HG03520 (cell line): ENCODE results near the gene KCNE1.
"Not testable (repeated sequence)": the region's sequence is repeated elsewhere in the genome, so short reads cannot be mapped to it uniquely, and the experiment has no call there.

ENCODE experiments used
- ATAC-seq: cut with Tn5 transposase; IDR thresholded peaks from one replicate; pipeline ENCODE4 v1.9.1; 2021; ENCODE audit warnings: mild to moderate bottlenecking, moderate library complexity; ENCODE audit not compliant: unreplicated experiment

Gene KCNE1

GRCh38 chr21:34514576-34515115 is 2.6 kb upstream of the KCNE1 start:
- ATAC-seq: no peak

- no peak for ATAC-seq
Observed at GRCh38 chr21:34513129-34513675, 1.2 kb upstream of the KCNE1 start.

GRCh38 chr21:34511181-34511580 is 829 bp downstream of the KCNE1 start:
- no peak for ATAC-seq

- ATAC-seq: no peak
Observed at GRCh38 chr21:34510148-34511142, 1.6 kb downstream of the KCNE1 start.

- ATAC-seq: no peak
Observed at GRCh38 chr21:34509151-34509550, 2.9 kb downstream of the KCNE1 start.

- ATAC-seq: no peak
Observed at GRCh38 chr21:34504595-34504994, 7.4 kb downstream of the KCNE1 start.

- no peak for ATAC-seq
Observed at GRCh38 chr21:34502480-34503106, 9.4 kb downstream of the KCNE1 start.

GRCh38 chr21:34501716-34502115 is 10.3 kb downstream of the KCNE1 start:
- ATAC-seq: no peak

GRCh38 chr21:34500191-34500590 is 11.8 kb downstream of the KCNE1 start:
- no peak for ATAC-seq

- no peak for ATAC-seq
Observed at GRCh38 chr21:34499116-34499515, 12.9 kb downstream of the KCNE1 start.

- ATAC-seq: no peak
Observed at GRCh38 chr21:34498623-34499022, 13.4 kb downstream of the KCNE1 start.

GRCh38 chr21:34483854-34484253 is 28.2 kb downstream of the KCNE1 start:
- ATAC-seq: not testable (repeated sequence)

- ATAC-seq: not testable (repeated sequence)
Observed at GRCh38 chr21:34483435-34483834, 28.6 kb downstream of the KCNE1 start.

GRCh38 chr21:34467333-34467732 is 44.7 kb downstream of the KCNE1 start:
- not testable (repeated sequence) for ATAC-seq

GRCh38 chr21:34459426-34459825 is 52.6 kb downstream of the KCNE1 start:
- not testable (repeated sequence) for ATAC-seq

- not testable (repeated sequence) for ATAC-seq
Observed at GRCh38 chr21:34458266-34458665, 53.7 kb downstream of the KCNE1 start.

- not testable (repeated sequence) for ATAC-seq
Observed at GRCh38 chr21:34456180-34456579, 55.8 kb downstream of the KCNE1 start.

GRCh38 chr21:34455628-34456027 is 56.4 kb downstream of the KCNE1 start:
- ATAC-seq: not testable (repeated sequence)

- not testable (repeated sequence) for ATAC-seq
Observed at GRCh38 chr21:34447018-34447417, 65.0 kb downstream of the KCNE1 start.

- not testable (repeated sequence) for ATAC-seq
Observed at GRCh38 chr21:34443486-34443885, 68.5 kb downstream of the KCNE1 start.

- ATAC-seq: not testable (repeated sequence)
Observed at GRCh38 chr21:34429710-34430109, 82.3 kb downstream of the KCNE1 start.
